SK-N-DZ (cell line): ENCODE results near the gene ITGA11.

Experiments used
- DNase-seq: peaks from one replicate; pipeline ENCODE4 v3.0.0-alpha.2; 2015; ENCODE audit warnings: low spot score

The ITGA11 gene

DNA sequence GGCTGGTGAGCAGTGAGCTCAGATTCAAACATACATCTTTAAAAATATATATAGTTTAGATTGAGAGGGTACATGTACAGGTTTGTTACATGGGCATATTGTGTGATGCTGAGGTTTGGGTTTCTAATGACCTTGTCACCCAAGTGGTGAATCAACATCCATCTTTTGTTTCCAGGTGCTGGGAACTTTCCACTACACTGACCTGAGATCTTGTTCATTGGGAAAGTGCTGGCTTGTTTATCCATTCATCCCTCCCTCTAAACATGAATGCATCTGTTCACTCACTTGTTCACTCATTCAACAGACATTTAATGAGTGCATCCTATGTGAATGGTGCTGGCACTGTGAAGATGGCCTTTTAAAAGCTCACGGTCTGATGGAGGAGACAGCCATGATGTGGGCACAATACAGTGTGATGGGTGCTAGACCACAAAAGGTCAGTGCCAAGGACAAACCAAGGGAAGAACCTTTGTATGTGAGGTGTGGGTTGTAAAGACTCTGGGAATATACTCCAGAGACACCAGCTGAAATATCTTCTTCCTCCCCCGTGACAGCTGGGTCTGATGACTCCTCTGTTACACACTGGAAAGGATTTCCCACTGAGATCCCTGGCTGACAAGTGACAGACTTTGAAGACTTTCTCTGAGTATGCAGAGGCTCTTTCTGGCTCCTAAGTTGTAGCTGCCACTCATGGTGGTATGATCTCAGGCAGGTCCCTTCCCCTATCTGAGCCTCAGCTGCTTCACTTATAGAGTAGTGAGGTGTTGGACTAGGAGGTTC, 16.2 kb upstream of the ITGA11 start:
- DNase-seq, result no peak

DNA sequence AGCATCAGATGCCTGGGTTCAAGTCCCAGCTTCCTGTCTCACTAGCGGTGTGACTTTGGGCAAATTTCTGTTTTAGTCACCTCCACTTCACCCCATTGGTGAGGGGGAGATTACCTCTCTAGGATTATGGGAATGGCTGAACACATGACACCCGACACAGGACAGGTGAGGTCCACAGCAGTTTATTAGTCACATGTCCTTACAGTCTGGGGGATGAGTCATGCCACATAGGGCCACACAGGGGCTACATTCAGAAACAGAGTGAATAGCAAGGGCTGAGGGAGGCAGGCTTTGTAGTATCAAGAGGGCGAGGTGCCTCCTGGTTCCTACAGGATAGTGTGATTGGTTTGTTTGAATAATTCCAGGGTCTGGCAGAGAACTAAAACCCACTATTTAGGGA, 15.2 kb upstream of the ITGA11 start:
- DNase-seq, result no peak

DNA sequence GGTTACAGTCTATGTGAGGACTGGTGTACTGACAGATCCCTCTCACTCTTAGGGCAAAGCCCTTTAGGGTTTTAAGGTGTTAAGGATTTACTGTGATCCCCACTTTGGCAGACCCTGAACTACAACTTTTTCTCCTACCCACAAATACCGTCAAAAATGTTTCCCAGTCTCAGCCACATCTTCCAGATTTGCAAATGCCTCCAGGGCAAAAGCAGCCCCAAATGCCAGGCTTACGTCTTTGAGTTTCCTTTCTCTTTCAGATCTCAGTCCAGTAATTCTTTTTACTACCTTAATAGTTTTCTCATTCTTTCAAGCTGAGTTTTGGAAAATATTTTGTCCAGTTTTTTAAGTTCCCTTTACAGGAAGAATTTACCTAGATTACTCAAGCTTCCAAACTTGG, 13.4 kb upstream of the ITGA11 start:
- DNase-seq, result no peak

DNA sequence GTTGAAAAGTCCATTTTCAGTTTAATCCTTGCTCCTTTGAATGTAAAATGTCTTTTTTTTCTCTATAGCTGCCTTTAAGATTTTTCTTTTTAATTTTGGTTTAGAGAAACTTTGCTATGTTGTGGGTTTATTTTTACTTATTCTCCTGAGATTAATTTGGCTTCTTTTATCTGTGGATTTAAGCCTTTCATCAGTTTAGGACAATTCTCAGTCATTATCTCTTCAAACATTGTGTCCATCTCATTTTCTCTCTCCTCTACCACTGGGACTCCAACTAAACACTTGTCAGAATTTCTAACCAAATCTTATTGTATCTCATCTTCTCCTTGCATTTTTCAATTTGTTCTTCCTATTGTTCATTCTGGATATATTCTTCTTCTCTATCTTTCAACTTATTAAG, 12.4 kb upstream of the ITGA11 start:
- DNase-seq, result no peak

DNA sequence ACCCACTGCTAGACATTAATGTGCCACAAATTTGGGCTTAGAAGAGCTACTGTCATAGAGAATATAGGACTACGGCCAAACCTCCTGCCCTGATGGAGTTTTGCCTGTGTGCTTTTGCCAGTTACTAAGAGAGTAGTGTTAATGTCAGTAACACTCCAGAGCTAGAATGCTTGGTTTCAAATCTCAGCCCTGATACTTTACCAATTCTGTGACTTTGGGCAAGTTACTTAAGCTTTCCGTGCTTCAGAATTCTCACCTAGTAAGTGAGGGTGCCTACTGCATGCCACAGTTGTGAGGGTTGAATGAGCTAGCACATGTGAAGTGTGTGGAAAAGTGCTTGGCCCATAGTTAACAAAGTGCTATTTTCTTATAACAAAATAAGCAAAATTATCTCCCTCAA, 10.9 kb upstream of the ITGA11 start:
- no peak for DNase-seq

DNA sequence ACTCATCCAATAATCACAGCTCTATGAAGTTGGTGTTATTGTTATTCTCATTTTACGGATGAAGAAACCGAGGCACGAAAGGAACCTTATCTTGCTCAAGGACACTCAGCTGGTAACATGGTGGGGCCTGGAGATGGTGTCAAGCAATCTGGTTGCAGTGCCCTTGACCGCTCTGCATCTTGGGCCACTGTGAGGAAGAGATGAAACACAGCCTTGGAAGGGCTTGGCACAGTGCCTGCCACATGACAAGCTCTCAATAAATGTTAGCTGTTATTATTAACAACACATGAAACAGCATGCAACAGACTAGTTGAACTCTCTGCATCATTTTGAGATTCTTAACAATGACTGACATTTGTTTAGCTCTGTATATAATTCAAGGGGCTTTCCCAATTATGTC, 10.1 kb upstream of the ITGA11 start:
- DNase-seq, result no peak

DNA sequence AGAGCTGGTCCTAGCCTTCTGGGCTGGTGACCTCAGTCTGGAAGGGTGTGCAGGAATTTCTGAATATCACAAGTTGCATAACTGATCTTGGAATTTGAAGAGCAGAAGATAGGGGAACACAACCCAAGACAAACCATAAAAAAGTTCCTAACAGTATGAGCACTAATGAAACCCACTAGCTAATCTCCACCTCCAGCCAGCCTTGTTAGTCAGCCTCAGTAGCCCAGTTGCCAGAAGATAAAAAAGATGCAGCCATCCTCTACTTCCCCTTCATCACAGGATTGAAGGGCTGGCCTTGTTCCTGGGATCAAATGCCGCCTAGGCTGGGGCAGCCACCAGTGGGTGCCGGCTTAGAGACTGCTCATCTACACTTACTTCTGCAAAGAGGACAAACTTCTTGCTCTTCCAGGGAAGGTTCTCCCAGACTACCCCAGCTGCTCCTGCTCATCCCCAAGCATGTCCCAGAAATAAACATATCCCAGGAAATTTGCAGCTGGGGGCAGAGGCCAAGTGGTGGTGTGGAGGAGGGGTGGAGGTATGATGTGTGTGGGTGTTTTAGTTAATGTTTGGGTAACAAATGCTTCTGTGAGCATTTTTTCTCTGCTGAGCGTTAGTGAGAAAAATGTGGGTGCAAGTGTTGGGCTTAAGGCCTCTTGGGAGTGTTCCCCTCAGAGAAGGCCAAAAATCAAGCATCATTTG, 9.2 kb upstream of the ITGA11 start:
- DNase-seq, result no peak

DNA sequence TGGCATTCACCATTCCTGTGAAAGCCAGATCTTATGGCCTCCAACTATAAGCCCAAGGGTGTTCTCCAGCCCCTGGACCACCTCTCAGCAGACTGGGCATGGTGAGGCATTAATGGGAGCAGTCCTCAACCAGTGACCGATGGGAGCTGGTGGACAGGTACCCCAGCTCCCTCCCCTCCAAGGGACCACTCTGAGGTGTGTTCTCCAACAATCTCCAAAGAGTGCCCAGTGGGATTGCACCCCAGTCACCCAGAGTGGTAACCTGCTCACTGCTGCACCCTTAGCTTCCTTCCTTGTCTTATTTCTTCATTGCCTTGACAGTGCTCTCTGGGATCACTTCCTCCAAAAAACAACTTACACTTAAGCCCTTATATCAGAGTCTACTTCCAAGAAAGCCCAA, 8.2 kb upstream of the ITGA11 start:
- DNase-seq, result no peak

DNA sequence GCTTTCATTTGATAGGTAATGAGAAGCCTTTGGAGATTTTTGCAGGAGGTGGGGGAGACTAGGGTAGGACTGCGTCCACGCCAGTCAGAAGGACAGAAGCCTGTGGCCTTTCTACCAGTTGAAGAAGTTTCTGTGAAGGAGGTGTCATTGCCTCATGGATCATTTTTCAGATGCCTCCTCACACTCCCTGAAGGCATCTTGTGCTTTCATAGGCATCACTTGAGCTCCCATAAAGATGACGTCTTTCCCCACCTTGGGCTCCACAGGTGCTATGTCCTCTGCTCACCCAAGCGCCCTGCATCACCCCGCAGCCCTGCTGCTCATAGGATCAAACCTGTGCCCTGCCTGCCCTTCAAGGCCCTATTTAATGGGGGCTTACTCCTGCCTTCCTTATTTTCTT, 7.5 kb upstream of the ITGA11 start:
- DNase-seq, result no peak

DNA sequence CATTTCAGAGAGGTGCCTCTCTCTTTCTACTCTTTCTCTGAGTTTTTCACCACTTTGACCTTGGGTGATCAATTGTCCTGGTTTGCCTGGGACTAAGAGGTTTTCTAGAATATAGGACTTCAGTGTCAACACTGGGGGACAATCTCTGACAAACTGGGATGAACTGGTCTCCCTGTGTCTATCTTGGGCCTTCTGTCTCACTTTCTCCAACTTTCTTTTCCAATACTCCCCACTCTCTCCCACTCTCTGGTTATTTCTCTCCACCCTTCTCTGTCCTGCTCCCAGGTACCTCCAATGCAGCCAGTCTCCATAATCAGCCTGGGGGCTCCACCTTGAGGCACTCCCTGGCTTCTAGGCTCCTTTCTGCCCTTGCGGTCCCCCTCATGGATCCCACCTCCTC, 4.7 kb upstream of the ITGA11 start:
- DNase-seq, result no peak

DNA sequence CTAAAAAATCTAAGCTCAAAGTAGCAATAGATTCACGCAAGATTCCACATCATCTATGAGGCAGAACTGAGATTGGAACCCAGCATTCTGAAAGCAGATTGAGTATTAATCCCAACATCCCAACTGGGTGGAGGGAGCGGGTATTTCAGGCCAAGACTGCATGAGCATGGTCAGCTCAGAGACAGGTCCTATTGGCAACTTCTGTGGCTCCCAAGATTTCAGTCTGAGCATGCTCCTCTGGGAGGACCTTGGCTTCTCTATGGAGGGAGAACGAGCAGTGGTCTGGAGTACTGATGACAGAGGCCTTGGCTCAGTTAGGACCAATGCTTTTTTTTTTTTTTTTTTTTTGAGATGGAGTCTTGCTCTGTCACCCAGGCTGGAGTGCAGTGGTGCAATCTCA, 4.0 kb upstream of the ITGA11 start:
- no peak for DNase-seq

DNA sequence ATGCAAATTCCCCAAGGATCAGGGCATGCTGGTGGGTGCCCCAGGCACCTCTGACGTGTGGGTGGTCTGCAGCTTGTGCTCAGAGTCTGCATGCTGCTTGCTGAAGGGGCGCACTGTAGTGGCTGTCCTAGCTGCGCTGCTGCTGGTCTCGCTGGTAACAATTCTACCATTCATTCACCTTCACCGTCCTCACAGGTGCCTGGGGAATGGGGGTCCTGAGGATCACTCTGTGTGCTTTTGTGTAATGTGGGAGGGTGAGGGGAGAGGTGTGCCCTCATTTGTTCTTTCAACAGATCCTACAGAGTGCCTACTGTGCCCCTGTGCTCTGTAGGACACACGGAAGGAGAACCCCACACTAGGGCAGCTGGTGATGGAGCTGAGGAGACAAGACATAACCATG, 2.1 kb upstream of the ITGA11 start:
- DNase-seq, result no peak

DNA sequence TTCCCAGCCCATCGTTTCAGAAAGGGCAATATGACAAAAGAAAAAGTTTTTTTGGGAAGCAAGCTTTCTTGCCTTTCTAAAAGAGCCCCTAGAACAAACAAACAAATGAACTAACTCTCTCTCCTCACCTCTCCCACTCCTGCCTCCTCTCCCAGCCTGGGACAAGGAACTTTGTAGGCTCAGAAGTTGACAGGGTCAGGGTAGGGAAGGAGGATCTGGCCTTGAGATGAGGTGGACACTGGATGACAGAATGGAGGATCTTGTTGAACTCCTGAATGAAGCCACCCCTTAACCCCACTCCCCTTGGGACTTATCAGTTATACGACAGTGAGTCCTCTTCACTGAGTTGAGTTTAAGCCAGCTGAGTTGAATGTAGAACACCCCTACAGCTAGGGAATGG, 1.6 kb upstream of the ITGA11 start:
- DNase-seq, result no peak

DNA sequence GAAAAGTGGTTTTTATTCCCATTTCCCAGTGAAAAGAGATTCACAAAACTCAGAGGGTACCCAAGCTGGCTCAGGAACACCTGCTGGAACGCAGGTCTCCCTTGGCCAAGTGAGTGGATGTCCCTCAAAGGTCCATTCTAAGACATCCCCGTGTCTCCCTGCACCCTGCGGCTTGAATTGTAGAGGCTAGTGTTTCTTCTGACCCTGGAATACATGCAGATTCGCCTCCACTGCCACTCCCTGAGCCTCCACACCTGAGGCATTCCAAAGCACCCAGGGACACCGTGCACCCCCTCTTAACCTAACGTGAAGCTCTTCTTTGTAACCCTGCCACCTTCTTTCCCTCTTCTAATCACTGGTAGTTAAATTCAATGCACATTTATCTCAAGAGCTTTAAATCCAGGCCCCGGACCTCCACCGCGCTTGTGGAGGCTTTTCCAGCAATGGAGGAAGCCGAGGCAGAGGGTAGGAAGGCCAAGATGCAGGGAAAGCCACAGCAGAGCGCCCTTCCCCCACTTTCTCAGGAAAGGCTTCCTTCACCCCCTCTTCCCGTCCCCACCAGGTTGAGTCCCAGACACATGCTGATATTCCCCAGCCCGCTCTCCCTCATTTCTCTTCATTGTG, 590 bp upstream of the ITGA11 start:
- DNase-seq, result no peak

DNA sequence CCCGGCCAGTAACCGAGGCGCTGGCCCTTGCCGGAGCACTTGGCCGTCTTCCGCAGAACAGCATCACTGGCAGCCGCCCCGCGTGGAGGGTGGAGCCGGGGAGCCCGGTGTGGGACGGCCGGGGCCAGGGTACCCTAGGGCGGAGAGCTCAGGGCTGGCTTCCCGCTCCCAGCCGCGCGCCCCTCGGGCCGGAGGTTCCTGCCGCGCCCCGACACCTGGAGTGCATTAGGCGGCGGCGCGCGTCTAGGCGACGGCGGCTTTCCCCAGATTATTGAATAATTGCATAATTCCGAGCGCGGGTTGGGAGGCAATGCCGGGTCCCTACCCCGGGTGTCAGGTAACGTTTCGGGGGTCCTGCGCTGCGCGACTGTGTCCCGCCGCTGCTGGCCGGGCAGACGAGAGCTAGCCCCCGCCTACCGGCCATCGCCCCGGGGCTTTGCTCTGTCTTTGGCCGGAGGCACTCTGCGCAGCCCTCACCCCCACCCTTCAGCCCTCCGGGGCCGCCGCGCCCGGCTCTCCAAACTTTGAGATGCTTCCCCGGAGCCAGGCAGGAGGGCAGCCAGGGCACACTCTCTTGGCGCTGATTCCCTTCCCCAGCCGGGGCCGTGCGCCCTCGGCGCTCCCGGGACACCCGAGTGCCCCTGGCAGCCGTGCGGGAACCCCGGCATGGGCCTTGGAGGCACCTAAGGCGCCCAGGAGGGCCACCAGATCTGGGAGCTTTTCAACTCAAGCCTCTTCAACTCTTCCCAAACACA, 749 bp downstream of the ITGA11 start:
- DNase-seq, result no peak

DNA sequence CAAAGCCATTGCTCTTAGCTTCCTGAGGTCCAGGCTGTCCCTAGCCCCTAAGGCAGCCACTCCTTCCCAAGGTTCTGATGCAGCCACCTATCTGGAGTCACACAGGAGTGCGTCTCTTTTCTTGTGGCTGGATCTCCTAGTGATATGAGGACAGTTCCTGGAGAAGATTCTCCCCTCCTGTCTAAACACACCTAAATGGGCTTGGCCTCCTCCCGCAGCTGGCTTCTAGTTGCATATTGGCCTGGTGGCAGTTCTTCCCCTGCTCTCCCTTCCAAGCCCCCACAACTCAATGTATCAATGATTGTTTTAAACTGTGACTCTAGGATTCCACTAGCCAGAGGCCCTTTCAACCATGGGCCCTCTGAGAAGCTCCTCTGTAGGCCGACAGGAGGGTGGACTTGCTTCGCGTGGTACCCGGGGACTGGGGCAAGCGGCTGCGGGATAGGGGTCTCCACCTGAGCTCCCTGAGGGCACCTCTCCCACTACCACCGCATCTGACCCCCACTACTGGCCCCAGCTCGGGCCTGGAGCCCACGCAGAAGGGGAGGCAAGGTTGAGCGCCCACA, 1.4 kb downstream of the ITGA11 start:
- no peak for DNase-seq

DNA sequence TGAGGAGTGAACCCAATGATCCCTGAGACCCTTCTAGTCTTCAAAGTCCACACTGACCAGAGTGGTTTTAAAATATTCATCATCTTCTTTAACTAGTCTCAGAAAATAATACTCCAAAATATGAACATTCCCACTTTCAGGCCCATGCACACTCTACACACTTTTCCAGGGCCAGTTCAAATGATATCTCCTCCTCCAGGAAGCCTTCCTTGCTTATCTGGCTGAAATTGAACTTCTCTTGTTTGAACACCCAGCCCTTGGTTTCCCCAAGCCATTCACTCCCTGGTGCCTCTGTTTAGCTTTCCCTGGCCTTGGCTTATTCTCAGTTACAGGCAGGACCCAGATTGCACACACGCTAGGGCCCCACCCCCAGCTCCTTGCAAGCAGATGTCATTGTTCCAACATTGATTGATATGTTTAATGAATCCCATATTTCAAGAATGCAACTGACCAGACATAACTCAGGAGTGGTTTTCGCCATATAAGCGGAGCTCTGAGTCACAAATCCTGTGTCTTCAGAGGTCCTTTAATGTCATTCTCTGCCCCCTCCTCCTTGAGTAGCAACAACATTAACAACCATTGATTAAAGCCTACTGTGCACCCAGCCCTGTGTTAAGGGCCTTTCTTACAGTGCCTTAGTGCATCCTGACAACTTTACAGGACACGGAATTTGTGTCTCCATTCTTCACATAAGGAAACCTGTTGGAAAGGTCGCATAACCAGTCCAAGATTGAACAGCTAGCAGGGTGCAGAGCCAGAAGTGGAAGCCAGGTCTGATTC, 2.1 kb downstream of the ITGA11 start:
- no peak for DNase-seq

DNA sequence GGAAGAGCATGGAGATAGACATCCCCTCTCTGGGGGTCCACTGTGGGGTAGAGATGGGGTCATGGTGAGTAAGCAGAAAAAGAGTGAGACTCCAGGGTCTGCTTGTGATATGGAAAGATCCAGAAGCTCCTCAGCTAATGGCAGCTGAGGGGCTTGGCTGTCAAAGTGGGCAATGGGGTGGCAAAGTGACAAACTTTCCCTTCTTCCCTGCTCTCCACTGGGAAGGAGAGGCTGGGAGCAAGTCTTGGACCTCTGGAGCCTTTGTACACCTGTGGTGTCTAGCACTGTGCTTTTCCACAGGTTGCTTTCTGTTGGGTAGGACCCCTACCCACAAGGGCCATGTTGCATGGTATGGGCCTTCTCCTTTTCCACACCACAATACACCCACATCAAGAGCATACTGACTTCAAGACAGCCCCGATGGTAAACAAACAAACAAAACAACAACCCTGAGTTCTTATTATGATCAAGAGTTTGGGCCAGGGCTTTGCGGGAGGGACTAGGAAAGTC, 3.5 kb downstream of the ITGA11 start:
- DNase-seq, result no peak

DNA sequence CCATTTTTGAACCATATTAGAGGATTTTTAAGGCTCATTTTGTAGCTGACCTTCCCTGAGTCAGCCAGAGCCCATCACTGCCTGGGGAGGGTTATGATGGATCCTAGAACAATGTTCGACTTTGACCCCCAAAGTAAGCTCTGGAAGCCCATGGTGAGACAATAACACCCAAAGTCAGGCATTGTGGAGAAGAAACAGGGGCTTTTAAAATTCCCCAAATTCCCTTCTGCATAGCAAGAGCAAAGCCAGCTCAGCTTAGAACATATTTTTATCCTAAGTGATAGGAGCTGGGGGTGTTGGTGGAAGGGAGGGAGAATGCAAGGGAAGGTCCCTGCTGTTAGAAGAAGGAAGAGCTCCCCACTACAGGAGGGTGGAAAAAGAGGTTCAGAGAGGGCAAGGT, 4.0 kb downstream of the ITGA11 start:
- no peak for DNase-seq

DNA sequence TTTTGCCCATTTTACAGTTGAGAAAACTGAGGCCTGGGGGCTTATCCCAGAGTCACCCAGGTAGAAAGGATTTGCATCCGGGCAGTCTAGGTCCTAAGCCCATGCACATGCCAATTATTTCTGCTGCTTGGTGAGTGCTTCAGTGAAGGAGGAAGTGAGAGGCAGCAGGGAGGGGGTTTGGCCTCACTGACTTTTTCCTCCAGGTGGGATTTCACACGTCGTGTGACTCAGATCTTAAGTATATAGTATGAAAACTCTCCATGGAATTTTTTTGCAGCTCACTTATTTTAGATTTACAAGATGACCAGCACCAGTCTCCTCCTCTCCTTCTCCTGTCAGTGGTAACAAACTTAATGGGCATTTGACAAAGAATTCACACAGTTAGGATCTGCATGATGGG, 4.6 kb downstream of the ITGA11 start:
- DNase-seq, result no peak

DNA sequence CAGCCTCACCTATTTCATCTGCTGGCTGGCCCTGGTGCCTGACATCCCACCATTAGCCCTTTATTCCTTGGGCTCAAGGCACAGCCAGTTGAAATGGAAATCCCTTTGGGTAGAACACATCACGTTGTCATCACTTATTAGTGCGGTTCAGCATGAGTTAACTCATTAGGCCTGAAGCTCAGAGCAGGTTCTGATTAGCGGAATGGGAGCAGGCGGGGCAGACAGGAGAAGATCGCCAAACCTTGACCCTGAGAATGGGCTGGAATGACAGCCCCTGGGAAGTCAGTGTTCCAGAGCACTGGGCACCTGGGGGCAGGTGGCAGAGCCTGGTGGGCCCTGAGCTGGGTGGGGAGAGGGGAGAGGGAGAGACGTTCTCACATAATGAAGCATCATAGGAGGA, 5.8 kb downstream of the ITGA11 start:
- no peak for DNase-seq
